ENCODE results near the gene MIA.
"Not testable (repeated sequence)": the region's sequence is repeated elsewhere in the genome, so short reads cannot be mapped to it uniquely, and the experiment has no call there.

Gene MIA

GRCh38 chr19:40758491-40758890 is 16.8 kb upstream of the MIA start:
- no peak for DNase-seq (ENCODE audit: extremely low read depth, low read depth)
- no peak for TF ChIP-seq CTCF (IDR thresholded peaks at IDR 0.05; ENCODE audit: low read depth, low read length, missing control alignments)

GRCh38 chr19:40759352-40759751 is 16.0 kb upstream of the MIA start:
- no peak overlapping the region for H3K4me3 ChIP-seq (replicated peaks; ENCODE audit: low read depth, low read length)
- DNase-seq (ENCODE audit: extremely low read depth, low read depth) = no peak
- TF ChIP-seq CTCF (IDR thresholded peaks at IDR 0.05; ENCODE audit: low read depth, low read length, missing control alignments) = no peak

More at GRCh38 chr19:40758491-40758890, 16.8 kb upstream of the MIA start:
- no peak overlapping the region for H3K4me3 ChIP-seq (replicated peaks; ENCODE audit: low read depth, low read length)

- no peak overlapping the region for H3K4me3 ChIP-seq (replicated peaks; ENCODE audit: low read depth, low read length)
- TF ChIP-seq CTCF (IDR thresholded peaks at IDR 0.05; ENCODE audit: low read depth, low read length, missing control alignments) = no peak
- DNase-seq (ENCODE audit: extremely low read depth, low read depth) = no peak
These were observed 12.4 kb upstream of the MIA start for GRCh38 chr19:40762754-40763470.

- TF ChIP-seq CTCF (IDR thresholded peaks at IDR 0.05; ENCODE audit: low read depth, low read length, missing control alignments) = no peak
- DNase-seq (ENCODE audit: extremely low read depth, low read depth) = no peak
- no peak overlapping the region for H3K4me3 ChIP-seq (replicated peaks; ENCODE audit: low read depth, low read length)
These were observed 11.8 kb upstream of the MIA start for GRCh38 chr19:40763526-40763925.

- DNase-seq (ENCODE audit: extremely low read depth, low read depth) = no peak
- no peak for TF ChIP-seq CTCF (IDR thresholded peaks at IDR 0.05; ENCODE audit: low read depth, low read length, missing control alignments)
- H3K4me3 ChIP-seq (replicated peaks; ENCODE audit: low read depth, low read length) = no peak overlapping the region
These were observed 11.4 kb upstream of the MIA start for GRCh38 chr19:40763963-40764362.

GRCh38 chr19:40766385-40766784 is 8.9 kb upstream of the MIA start:
- DNase-seq (ENCODE audit: extremely low read depth, low read depth) = not testable (repeated sequence)

GRCh38 chr19:40768869-40769268 is 6.5 kb upstream of the MIA start:
- no peak overlapping the region for H3K4me3 ChIP-seq (replicated peaks; ENCODE audit: low read depth, low read length)
- DNase-seq (ENCODE audit: extremely low read depth, low read depth) = no peak
- TF ChIP-seq CTCF (IDR thresholded peaks at IDR 0.05; ENCODE audit: low read depth, low read length, missing control alignments) = no peak

More at GRCh38 chr19:40766385-40766784, 8.9 kb upstream of the MIA start:
- not testable (repeated sequence) for H3K4me3 ChIP-seq (replicated peaks; ENCODE audit: low read depth, low read length)

GRCh38 chr19:40771101-40771862 is 4.0 kb upstream of the MIA start:
- H3K4me3 ChIP-seq (replicated peaks; ENCODE audit: low read depth, low read length); DNase-seq (ENCODE audit: extremely low read depth, low read depth): not testable (repeated sequence)

All from HFF-Myc (cell line).